GM19324 (cell line): ENCODE measurements around the gene BRI3.
"Not testable (repeated sequence)": the region's sequence is repeated elsewhere in the genome, so short reads cannot be mapped to it uniquely, and the experiment has no call there.

ENCODE experiments used
- ATAC-seq: cut with Tn5 transposase; IDR thresholded peaks from one replicate; pipeline ENCODE4 v1.9.1; 2021; ENCODE audit warnings: mild to moderate bottlenecking, moderate library complexity; ENCODE audit not compliant: unreplicated experiment, low FRiP score

BRI3 gene

GRCh38 chr7:98303906-98304305 lies 22.4 kb downstream of the BRI3 start:
- no peak for ATAC-seq

- ATAC-seq: no peak
These were observed 24.6 kb downstream of the BRI3 start for GRCh38 chr7:98305951-98306535.

- ATAC-seq: no peak
These were observed 26.5 kb downstream of the BRI3 start for GRCh38 chr7:98307971-98308466.

GRCh38 chr7:98309566-98309965 lies 28.1 kb downstream of the BRI3 start:
- ATAC-seq: no peak

GRCh38 chr7:98312201-98312600 lies 30.7 kb downstream of the BRI3 start:
- no peak for ATAC-seq

- no peak for ATAC-seq
These were observed 33.0 kb downstream of the BRI3 start for GRCh38 chr7:98314469-98314868.

GRCh38 chr7:98315318-98315993 lies 34.0 kb downstream of the BRI3 start:
- ATAC-seq: no peak

- not testable (repeated sequence) for ATAC-seq
These were observed 34.6 kb downstream of the BRI3 start for GRCh38 chr7:98315994-98316527.

GRCh38 chr7:98317366-98318040 lies 36.0 kb downstream of the BRI3 start:
- no peak for ATAC-seq

GRCh38 chr7:98319176-98319575 lies 37.7 kb downstream of the BRI3 start:
- no peak for ATAC-seq

GRCh38 chr7:98321301-98321700 lies 39.8 kb downstream of the BRI3 start:
- no peak for ATAC-seq

GRCh38 chr7:98322331-98323270 lies 41.1 kb downstream of the BRI3 start:
- no peak for ATAC-seq

GRCh38 chr7:98323597-98324322 lies 42.3 kb downstream of the BRI3 start:
- no peak for ATAC-seq

- no peak for ATAC-seq
These were observed 43.3 kb downstream of the BRI3 start for GRCh38 chr7:98324782-98325181.

GRCh38 chr7:98329100-98329790 lies 47.8 kb downstream of the BRI3 start:
- ATAC-seq: no peak

GRCh38 chr7:98329791-98330373 lies 48.4 kb downstream of the BRI3 start:
- no peak for ATAC-seq

GRCh38 chr7:98330926-98331529 lies 49.5 kb downstream of the BRI3 start:
- ATAC-seq: no peak

GRCh38 chr7:98334081-98334480 lies 52.6 kb downstream of the BRI3 start:
- ATAC-seq: no peak
